Endothelial cell of umbilical vein (primary cell): ENCODE data around the gene RBMS1. TPM values are rescaled to one million over a fixed set of nuclear protein-coding genes. Genes with fewer than 3 reads are reported as not detected.

Experiments used
- BruUV-seq: library from RNA; stranded (reverse); fragments of 400-500 nt; replicated peaks from 2 replicates; lab custom pipeline; 2021; lab: Mats Ljungman, UMichigan
- CTCF ChIA-PET: fragments of 300-600, 350-600 bp; sonication (Branson Sonifier 250); formaldehyde crosslinking; loops from one replicate; lab custom pipeline; 2021; ENCODE audit warnings: antibody characterized with exemption, inconsistent platforms; lab: Charles Lee
- POLR2A ChIA-PET: fragments of 300-600, 350-600 bp; sonication (Branson Sonifier 250); formaldehyde crosslinking; loops from one replicate; lab custom pipeline; 2021; ENCODE audit warnings: antibody characterized with exemption, inconsistent platforms; lab: Charles Lee
- DNase-seq: peaks from one replicate; pipeline ENCODE4 v3.0.0-alpha.2; 2011; ENCODE audit warnings: low read depth, low spot score
- FAIRE-seq: peaks from 2 replicates; lab custom pipeline; 2011; peaks lifted over from hg19 to GRCh38; lab: Jason Lieb, UNC
- H2AFZ ChIP-seq: 2 replicates; pipeline ENCODE4 v1.6.0; 2012; ENCODE audit warnings: low read depth, low read length, control low read depth, inconsistent platforms
- H3K27ac ChIP-seq: 2 replicates; pipeline ENCODE4 v1.5.1; 2011; ENCODE audit warnings: low read depth, mild to moderate bottlenecking, control low read depth, low read length, moderate library complexity; ENCODE audit not compliant: insufficient read depth
- H3K27me3 ChIP-seq, 2 experiments: 2 replicates each; pipeline versions ENCODE4 v1.6.0 to v1.6.1; 2011; ENCODE audit warnings: low read length in 2 of 2, mixed read lengths in 1 of 2; ENCODE audit not compliant: control insufficient read depth in 2 of 2, insufficient read depth in 2 of 2
- H3K36me3 ChIP-seq, 2 experiments: 2 replicates in 1 of 2; 3 replicates in 1 of 2; pipeline ENCODE4 v1.5.1; 2011; ENCODE audit warnings: low read length in 2 of 2, mild to moderate bottlenecking in 1 of 2, moderate library complexity in 1 of 2; ENCODE audit not compliant: control insufficient read depth in 2 of 2, insufficient read depth in 2 of 2; ENCODE audit errors: extremely low read depth in 1 of 2
- H3K4me1 ChIP-seq: 3 replicates; pipeline ENCODE4 v1.5.1; 2011; ENCODE audit warnings: mild to moderate bottlenecking, low read length; ENCODE audit not compliant: control insufficient read depth, insufficient read depth; ENCODE audit errors: extremely low read depth
- H3K4me2 ChIP-seq: 2 replicates; pipeline ENCODE4 v1.6.1; 2011; ENCODE audit warnings: low read length, control low read depth, mixed read lengths; ENCODE audit not compliant: insufficient read depth
- H3K4me3 ChIP-seq, 3 experiments: fragments of 200-600 bp in 1 of 3; sonication (generic), shearing (Covaris generic) in 1 of 3; replicated peaks in 1 of 3; 2 replicates each; pipeline ENCODE4 v1.5.1; 2011 to 2016; ENCODE audit warnings: control low read depth in 3 of 3, low read length in 3 of 3, mild to moderate bottlenecking in 2 of 3, inconsistent platforms in 1 of 3, low read depth in 1 of 3, moderate library complexity in 1 of 3; ENCODE audit not compliant: insufficient read depth in 1 of 3
- H3K79me2 ChIP-seq: 2 replicates; pipeline ENCODE4 v1.6.0; 2012; ENCODE audit warnings: low read length, inconsistent platforms; ENCODE audit not compliant: control insufficient read depth, insufficient read depth
- H3K9ac ChIP-seq: replicated peaks from 2 replicates; pipeline ENCODE3; 2011; ENCODE audit warnings: low read length, control low read depth; ENCODE audit not compliant: insufficient read depth; ENCODE audit errors: extremely low read depth
- H3K9me1 ChIP-seq: replicated peaks from 3 replicates; pipeline ENCODE4 v1.6.0; 2011; ENCODE audit warnings: mild to moderate bottlenecking, low read length; ENCODE audit not compliant: control insufficient read depth, insufficient read depth; ENCODE audit errors: extremely low read depth
- H3K9me3 ChIP-seq: replicated peaks from 2 replicates; pipeline ENCODE4 v1.5.1; 2012; ENCODE audit warnings: low read length, inconsistent platforms; ENCODE audit not compliant: control insufficient read depth, insufficient read depth
- H4K20me1 ChIP-seq: replicated peaks from 2 replicates; pipeline ENCODE3; 2011; ENCODE audit warnings: mild to moderate bottlenecking, low read length; ENCODE audit not compliant: control insufficient read depth, insufficient read depth; ENCODE audit errors: extremely low read depth
- CTCF ChIP-seq, 2 donors: IDR thresholded peaks; 1 replicate in 1 of 2; 2 replicates in 1 of 2; pipeline ENCODE4 v1.5.1; 2011; ENCODE audit warnings: low read length in 2 of 2, mild to moderate bottlenecking in 2 of 2, moderate library complexity in 2 of 2, control low read depth in 1 of 2, inconsistent platforms in 1 of 2, low read depth in 1 of 2; ENCODE audit not compliant: insufficient read depth in 1 of 2; ENCODE audit errors: extremely low read depth in 1 of 2
- EZH2 ChIP-seq: IDR thresholded peaks from 2 replicates; pipeline ENCODE4 v1.6.1; 2012; ENCODE audit warnings: borderline replicate concordance, low read depth, mild to moderate bottlenecking, moderate library complexity, low read length, inconsistent platforms; ENCODE audit not compliant: severe bottlenecking
- FOS ChIP-seq: IDR thresholded peaks from 2 replicates; pipeline ENCODE4 v1.6.1; 2011; ENCODE audit warnings: mild to moderate bottlenecking, low read length, moderate library complexity, borderline replicate concordance; ENCODE audit not compliant: insufficient read depth
- GATA2 ChIP-seq: IDR thresholded peaks from 2 replicates; pipeline ENCODE4 v1.7.0; 2011; ENCODE audit warnings: low read depth, mild to moderate bottlenecking, moderate library complexity, mixed read lengths, low read length; ENCODE audit not compliant: insufficient read length, insufficient read depth
- JUN ChIP-seq: IDR thresholded peaks from 2 replicates; pipeline ENCODE4 v1.6.1; 2011; ENCODE audit warnings: borderline replicate concordance, low read depth; ENCODE audit not compliant: insufficient read length, insufficient read depth
- MYC ChIP-seq: IDR thresholded peaks from one replicate; pipeline ENCODE4 v1.6.1; 2011; ENCODE audit warnings: mild to moderate bottlenecking, low read depth, low read length
- POLR2A ChIP-seq: IDR thresholded peaks from 2 replicates; pipeline ENCODE4 v1.6.1; 2012; ENCODE audit warnings: low read depth, mild to moderate bottlenecking, control low read depth, low read length
- POLR2AphosphoS5 ChIP-seq: IDR thresholded peaks from 2 replicates; pipeline ENCODE4 v1.6.1; 2012; ENCODE audit warnings: low read depth, mild to moderate bottlenecking, control low read depth, low read length, moderate library complexity; ENCODE audit not compliant: insufficient read depth
- dilution Hi-C: fragments of 300-500 bp; cut with MboI; formaldehyde crosslinking; loops from one replicate; pipeline ENCODE4 v1.15.0; 2019; ENCODE audit warnings: low sequenced_read_pairs; ENCODE audit not compliant: extremely low pct_ligation_motif_present
- intact Hi-C: fragments of 100-400 bp; cut with micrococcal nuclease; formaldehyde crosslinking; loops from one replicate; pipeline ENCODE4 v1.10.0; 2022
- polyA plus RNA-seq, 4 experiments: library from polyadenylated mRNA; depleted of rRNA in 3 of 4; stranded (reverse) in 3 of 4; unstranded in 1 of 4; fragments of >200 nt; gene quantifications; 2 replicates each; pipeline versions ENCODE4 v1.2.1 to v1.2.3, GENCODE V29; 2011 to 2012; ENCODE audit warnings: missing spikeins in 1 of 4
- total RNA-seq: library from RNA; stranded (reverse); gene quantifications from 2 replicates; pipeline ENCODE4 v1.2.3, GENCODE V29; 2021
- TF ChIP-seq, protein P1 (sequence below): IDR thresholded peaks from 2 replicates; pipeline ENCODE4 v1.6.1; 2011; ENCODE audit not compliant: insufficient read depth, insufficient read length

The RBMS1 gene
- total and polyA plus RNA-seq, 2 donors (not counting 3 experiments of a cell fraction or from before 2014, with no cell fraction given): 60.0 to 93.3 TPM

GRCh38 chr2:160318218-160318617, 175.4 kb downstream of the RBMS1 start:
- Histone ChIP-seq H3K4me2 (no peak overlapping the region), H3K27me3 (no peaks in the 10 kb centered on the region), H3K27ac (no peak overlapping the region), H2AFZ (no peak overlapping the region), H4K20me1 (no peaks in the 10 kb centered on the region), H3K36me3 (no peaks in the 10 kb centered on the region), H3K79me2 (peaks cover 84% of the 10 kb centered on the region), H3K4me3 (no peak overlapping the region), H3K9me1 (no peaks in the 10 kb centered on the region), H3K4me1 (peaks cover 20% of the 10 kb centered on the region), H3K9ac (no peak overlapping the region), H3K9me3 (no peaks in the 10 kb centered on the region)
- no peak for FAIRE-seq
- CTCF ChIA-PET: interaction anchor here (1.1 kb wide), 1 partner anchor 20 kb away, joined by 3 read pairs; no protein-coding TSS in a partner anchor
- BruUV-seq: no TSS peak
- TF ChIP-seq MYC (no peak), POLR2A (no peak), JUN (no peak), FOS (no peak), CTCF (IDR thresholded peaks at IDR 0.05; ENCODE audit: extremely low read depth in 1 of 2, insufficient read depth in 1 of 2, low read depth in 1 of 2, low read length in 2 of 2) (no peak), GATA2 (no peak), EZH2 (no peak), POLR2AphosphoS5 (no peak)
- TF ChIP-seq, protein P1, sequence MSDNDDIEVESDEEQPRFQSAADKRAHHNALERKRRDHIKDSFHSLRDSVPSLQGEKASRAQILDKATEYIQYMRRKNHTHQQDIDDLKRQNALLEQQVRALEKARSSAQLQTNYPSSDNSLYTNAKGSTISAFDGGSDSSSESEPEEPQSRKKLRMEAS: no peak
- DNase-seq: no peak
- dilution Hi-C loops (no loop called here), intact Hi-C loops (no loop called here)
- POLR2A ChIA-PET: no interaction called here
